CD14-positive monocyte (primary cell): ENCODE results near the gene SH3PXD2A. TPM values are rescaled to one million over a fixed set of nuclear protein-coding genes. Genes with fewer than 3 reads are reported as not detected.

ENCODE experiments used
- DNase-seq, 3 donors: peaks; one replicate each; pipeline ENCODE4 v3.0.0-alpha.2; 2011 to 2022
- H2AFZ ChIP-seq: 2 replicates; pipeline ENCODE4 v1.6.0; 2012; ENCODE audit warnings: mild to moderate bottlenecking, low read depth, low read length, inconsistent platforms; ENCODE audit not compliant: insufficient read depth, poor library complexity, severe bottlenecking
- H3K27ac ChIP-seq, 2 donors: 1 replicate in 1 of 2; 2 replicates in 1 of 2; pipeline ENCODE4 v1.5.1; 2012 to 2013; ENCODE audit warnings: low read length in 2 of 2, control low read depth in 1 of 2, inconsistent platforms in 1 of 2, low read depth in 1 of 2, mild to moderate bottlenecking in 1 of 2
- H3K27me3 ChIP-seq, 2 donors: one replicate each; pipeline versions ENCODE4 v1.6.0 to v1.6.1; 2011 to 2013; ENCODE audit warnings: low read length in 2 of 2; ENCODE audit not compliant: control insufficient read depth in 2 of 2, insufficient read depth in 2 of 2
- H3K36me3 ChIP-seq, 2 donors: replicated peaks in 1 of 2; 1 replicate in 1 of 2; 2 replicates in 1 of 2; pipeline versions ENCODE4 v1.5.1 to v1.6.1; 2012 to 2013; ENCODE audit warnings: low read length in 2 of 2, control low read depth in 1 of 2, inconsistent platforms in 1 of 2, mild to moderate bottlenecking in 1 of 2; ENCODE audit not compliant: insufficient read depth in 2 of 2, control insufficient read depth in 1 of 2
- H3K4me1 ChIP-seq, 2 donors: 1 replicate in 1 of 2; 2 replicates in 1 of 2; pipeline versions ENCODE4 v1.5.1 to v1.6.1; 2012 to 2013; ENCODE audit warnings: low read length in 2 of 2, control low read depth in 1 of 2, inconsistent platforms in 1 of 2, mild to moderate bottlenecking in 1 of 2, moderate library complexity in 1 of 2; ENCODE audit not compliant: insufficient read depth in 2 of 2, control insufficient read depth in 1 of 2
- H3K4me2 ChIP-seq: replicated peaks from 2 replicates; pipeline ENCODE3; 2012; ENCODE audit warnings: low read length, moderate library complexity, mild to moderate bottlenecking; ENCODE audit not compliant: poor library complexity, severe bottlenecking; ENCODE audit errors: extremely low read depth
- H3K4me3 ChIP-seq, 3 experiments: fragments of 200-600 bp in 1 of 3; sonication (generic) in 1 of 3; replicated peaks in 1 of 3; 1 replicate in 2 of 3; 2 replicates in 1 of 3; pipeline ENCODE4 v1.5.1; 2011 to 2013; ENCODE audit warnings: low read length in 3 of 3, mild to moderate bottlenecking in 3 of 3, control low read depth in 2 of 3, low read depth in 2 of 3, inconsistent platforms in 1 of 3, moderate library complexity in 1 of 3
- H3K79me2 ChIP-seq: 2 replicates; pipeline ENCODE4 v1.6.0; 2012; ENCODE audit warnings: mild to moderate bottlenecking, control low read depth, inconsistent platforms, low read length, moderate library complexity; ENCODE audit not compliant: insufficient read depth
- H3K9ac ChIP-seq: 2 replicates; pipeline ENCODE4 v1.6.0; 2017; ENCODE audit warnings: low read length, mild to moderate bottlenecking; ENCODE audit not compliant: insufficient read depth, poor library complexity, severe bottlenecking
- H3K9me3 ChIP-seq, 2 donors: replicated peaks in 1 of 2; 1 replicate in 1 of 2; 2 replicates in 1 of 2; pipeline versions ENCODE4 v1.5.1 to v1.6.1; 2012 to 2013; ENCODE audit warnings: low read length in 2 of 2, control low read depth in 1 of 2; ENCODE audit not compliant: control insufficient read depth in 1 of 2, insufficient read depth in 1 of 2
- H4K20me1 ChIP-seq: 2 replicates; pipeline ENCODE4 v1.6.0; 2012; ENCODE audit warnings: mild to moderate bottlenecking, low read length, control low read depth, moderate library complexity; ENCODE audit not compliant: insufficient read depth
- H3K27ac Mint-ChIP-seq, 7 donors: one replicate each; pipeline ENCODE4 v1.8.0; 2020; ENCODE audit warnings: mild to moderate bottlenecking in 7 of 7, mixed read lengths in 7 of 7, moderate library complexity in 6 of 7, inconsistent platforms in 2 of 7
- H3K27me3 Mint-ChIP-seq, 3 donors: one replicate each; pipeline ENCODE4 v1.8.0; 2021 to 2022; ENCODE audit warnings: low read depth in 3 of 3, mild to moderate bottlenecking in 3 of 3, mixed read lengths in 3 of 3, moderate library complexity in 3 of 3, inconsistent platforms in 1 of 3
- H3K36me3 Mint-ChIP-seq, 2 donors: one replicate each; pipeline ENCODE4 v1.8.0; 2020; ENCODE audit warnings: mixed read lengths in 2 of 2, inconsistent platforms in 1 of 2, mild to moderate bottlenecking in 1 of 2
- H3K4me1 Mint-ChIP-seq: one replicate; pipeline ENCODE4 v1.8.0; 2020; ENCODE audit warnings: mild to moderate bottlenecking, mixed read lengths
- H3K4me3 Mint-ChIP-seq, 2 donors: one replicate each; pipeline ENCODE4 v1.8.0; 2020; ENCODE audit warnings: mild to moderate bottlenecking in 2 of 2, mixed read lengths in 2 of 2, moderate library complexity in 1 of 2
- H3K9me3 Mint-ChIP-seq, 7 donors: one replicate each; pipeline ENCODE4 v1.8.0; 2020 to 2022; ENCODE audit warnings: mixed read lengths in 7 of 7, mild to moderate bottlenecking in 6 of 7, moderate library complexity in 6 of 7, inconsistent platforms in 2 of 7
- WGBS: methylation state at CpG from one replicate; pipeline ENCODE4 v1.1.5; 2013; ENCODE audit warnings: missing lambda C conversion rate; ENCODE audit not compliant: insufficient coverage; 5-methylcytosine and 5-hydroxymethylcytosine counted together
- intact Hi-C, 2 donors: fragments of 100-400 bp; cut with micrococcal nuclease; formaldehyde crosslinking; loops; one replicate each; pipeline versions ENCODE4 v1.15.0 to v1.15.1; 2023
- polyA plus RNA-seq, 3 donors: library from polyadenylated mRNA; depleted of rRNA in 1 of 3; unstranded in 2 of 3; stranded (reverse) in 1 of 3; fragments of 300-500 nt in 2 of 3; fragments of >200 nt in 1 of 3; fragmentation: Illumina TruSeq in 2 of 3; gene quantifications; 1 replicate in 2 of 3; 2 replicates in 1 of 3; pipeline ENCODE4 v1.2.3, GENCODE V29; 2012 to 2021
- TF ChIP-seq, protein P1 (sequence below): fragments of 200-600 bp; IDR thresholded peaks from one replicate; pipeline ENCODE4 v1.8.0; 2022; ENCODE audit warnings: antibody characterized with exemption, mild to moderate bottlenecking

SH3PXD2A gene
- polyA plus RNA-seq, 3 donors, result 0.01 to 0.76 (median 0.05) TPM

DNA sequence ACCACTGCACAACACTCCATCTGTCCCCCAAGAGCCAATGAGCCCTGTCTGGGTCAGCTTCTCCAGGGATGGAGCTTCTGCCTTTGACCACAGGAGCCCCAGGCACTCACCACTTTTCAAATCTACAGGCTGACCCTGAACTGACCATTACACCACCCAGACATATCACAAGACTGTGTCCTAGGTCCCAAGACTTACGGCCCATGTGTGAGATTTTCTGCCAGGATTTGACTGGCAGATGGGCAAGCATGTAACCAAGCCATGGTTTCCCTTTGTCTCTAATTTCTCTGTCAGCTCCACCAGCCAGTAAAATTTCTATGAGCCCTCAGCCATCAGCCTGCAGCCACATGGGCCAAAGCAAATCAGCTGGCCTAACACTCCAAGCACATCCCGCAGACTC, 92.5 kb downstream of the SH3PXD2A start:
- Histone ChIP-seq H3K9ac (no peak overlapping the region), H3K9me3 (no peaks in the 10 kb centered on the region), H3K4me1 (peaks cover 46 to 49% of the 10 kb centered on the region in 2 donors), H3K36me3 (no peaks in the 10 kb centered on the region), H3K79me2 (no peaks in the 10 kb centered on the region), H3K27ac (no peak overlapping the region), H3K27me3 (no peaks in the 10 kb centered on the region), H3K4me3 (no peak overlapping the region), H4K20me1 (no peaks in the 10 kb centered on the region), H2AFZ (no peak overlapping the region), H3K4me2 (no peak overlapping the region)
- Mint-ChIP-seq H3K36me3 (no peaks in the 10 kb centered on the region), H3K27me3 (peaks cover 2 to 5% (median 3%) of the 10 kb centered on the region in 3 donors), H3K4me1 (peaks cover 63% of the 10 kb centered on the region), H3K9me3 (peaks cover 0 to 5% (median 0%) of the 10 kb centered on the region in 7 donors), H3K4me3 (no peak overlapping the region), H3K27ac (peak overlapping the region in 1 of 7 donors; percentile 50)
- no peak for DNase-seq
- WGBS, result 100% methylated on average over 2 of the region's 2 CpGs
- intact Hi-C loops, result no loop called here
- TF ChIP-seq, protein P1, sequence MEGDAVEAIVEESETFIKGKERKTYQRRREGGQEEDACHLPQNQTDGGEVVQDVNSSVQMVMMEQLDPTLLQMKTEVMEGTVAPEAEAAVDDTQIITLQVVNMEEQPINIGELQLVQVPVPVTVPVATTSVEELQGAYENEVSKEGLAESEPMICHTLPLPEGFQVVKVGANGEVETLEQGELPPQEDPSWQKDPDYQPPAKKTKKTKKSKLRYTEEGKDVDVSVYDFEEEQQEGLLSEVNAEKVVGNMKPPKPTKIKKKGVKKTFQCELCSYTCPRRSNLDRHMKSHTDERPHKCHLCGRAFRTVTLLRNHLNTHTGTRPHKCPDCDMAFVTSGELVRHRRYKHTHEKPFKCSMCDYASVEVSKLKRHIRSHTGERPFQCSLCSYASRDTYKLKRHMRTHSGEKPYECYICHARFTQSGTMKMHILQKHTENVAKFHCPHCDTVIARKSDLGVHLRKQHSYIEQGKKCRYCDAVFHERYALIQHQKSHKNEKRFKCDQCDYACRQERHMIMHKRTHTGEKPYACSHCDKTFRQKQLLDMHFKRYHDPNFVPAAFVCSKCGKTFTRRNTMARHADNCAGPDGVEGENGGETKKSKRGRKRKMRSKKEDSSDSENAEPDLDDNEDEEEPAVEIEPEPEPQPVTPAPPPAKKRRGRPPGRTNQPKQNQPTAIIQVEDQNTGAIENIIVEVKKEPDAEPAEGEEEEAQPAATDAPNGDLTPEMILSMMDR, result no peak

DNA sequence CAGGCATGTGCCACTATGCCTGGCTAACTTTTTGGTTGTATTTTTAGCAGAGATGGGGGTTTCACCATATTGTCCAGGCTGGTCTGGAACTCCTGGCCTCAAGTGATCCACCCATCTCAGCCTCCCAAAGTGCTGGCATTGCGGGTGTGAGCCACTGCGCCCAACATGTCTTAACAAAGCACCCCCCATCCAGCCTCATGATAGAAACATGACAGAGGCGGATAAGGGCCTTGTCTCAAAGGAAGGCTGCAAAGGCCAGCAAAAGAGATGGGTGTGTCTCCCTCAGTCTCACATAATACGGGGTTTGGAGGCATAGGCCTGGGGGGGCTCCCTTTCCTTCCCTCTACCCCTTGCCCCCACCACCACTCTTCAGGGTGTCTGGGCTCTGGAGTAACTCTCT, 93.2 kb downstream of the SH3PXD2A start:
- no peaks in the 10 kb centered on the region for H4K20me1 ChIP-seq
- H3K9me3 ChIP-seq, result no peaks in the 10 kb centered on the region
- TF ChIP-seq, protein P1, result no peak
- H3K27me3 ChIP-seq, result no peaks in the 10 kb centered on the region
- H3K36me3 Mint-ChIP-seq, result no peaks in the 10 kb centered on the region
- H3K9me3 Mint-ChIP-seq, result peaks cover 0 to 5% (median 0%) of the 10 kb centered on the region in 7 donors
- H3K9ac ChIP-seq, result no peak overlapping the region
- no peak overlapping the region for H2AFZ ChIP-seq
- peaks cover 54 to 57% of the 10 kb centered on the region in 2 donors for H3K4me1 ChIP-seq
- H3K79me2 ChIP-seq, result no peaks in the 10 kb centered on the region
- peaks cover 70% of the 10 kb centered on the region for H3K4me1 Mint-ChIP-seq
- H3K36me3 ChIP-seq, result no peaks in the 10 kb centered on the region
- no peak overlapping the region for H3K27ac Mint-ChIP-seq
- H3K27me3 Mint-ChIP-seq, result peaks cover 2 to 6% (median 5%) of the 10 kb centered on the region in 3 donors
- no peak overlapping the region for H3K4me2 ChIP-seq
- no peak for DNase-seq
- no peak overlapping the region for H3K27ac ChIP-seq
- H3K4me3 ChIP-seq, result no peak overlapping the region
- H3K4me3 Mint-ChIP-seq, result no peak overlapping the region
- intact Hi-C loops, result no loop called here
- WGBS, result no CpG with 5 or more reads among the region's 4 CpGs
